H9 (cell line): ENCODE measurements around the gene C20orf204. TPM values are rescaled to one million over a fixed set of nuclear protein-coding genes. Genes with fewer than 3 reads are reported as not detected.

Source experiments
- DNase-seq: peaks from one replicate; pipeline ENCODE4 v3.0.0-alpha.2; 2017
- H2AFZ ChIP-seq: one replicate; pipeline ENCODE4 v1.6.1; 2013; ENCODE audit warnings: mild to moderate bottlenecking, low read length, control low read depth, moderate library complexity
- H2AK5ac ChIP-seq: 2 replicates; pipeline ENCODE4 v1.6.1; 2013; ENCODE audit warnings: low read length, control low read depth, mixed read lengths; ENCODE audit not compliant: insufficient read length
- H2BK120ac ChIP-seq: one replicate; pipeline ENCODE4 v1.6.1; 2013; ENCODE audit warnings: low read depth, mild to moderate bottlenecking, low read length, control low read depth, inconsistent platforms; ENCODE audit not compliant: poor library complexity, severe bottlenecking
- H2BK12ac ChIP-seq: 2 replicates; pipeline ENCODE4 v1.6.1; 2013; ENCODE audit warnings: low read length, control low read depth, mixed read lengths, low read depth; ENCODE audit not compliant: insufficient read length
- H2BK15ac ChIP-seq: 2 replicates; pipeline ENCODE4 v1.6.1; 2013; ENCODE audit warnings: low read depth, low read length, control low read depth
- H2BK20ac ChIP-seq: one replicate; pipeline ENCODE4 v1.6.1; 2013; ENCODE audit warnings: low read depth, mild to moderate bottlenecking, low read length, control low read depth, inconsistent platforms; ENCODE audit not compliant: poor library complexity, severe bottlenecking
- H2BK5ac ChIP-seq: 2 replicates; pipeline ENCODE4 v1.6.1; 2013; ENCODE audit warnings: low read length, control low read depth, mixed read lengths; ENCODE audit not compliant: insufficient read length
- H3K14ac ChIP-seq: 2 replicates; pipeline ENCODE4 v1.6.1; 2013; ENCODE audit warnings: low read length, control low read depth; ENCODE audit not compliant: insufficient read depth
- H3K18ac ChIP-seq: 2 replicates; pipeline ENCODE4 v1.6.1; 2013; ENCODE audit warnings: low read depth, mild to moderate bottlenecking, mixed read lengths, low read length, control low read depth; ENCODE audit not compliant: insufficient read length
- H3K23ac ChIP-seq: 2 replicates; pipeline ENCODE4 v1.6.1; 2013; ENCODE audit warnings: low read length, control low read depth, mixed read lengths, low read depth; ENCODE audit not compliant: insufficient read length
- H3K23me2 ChIP-seq: 2 replicates; pipeline ENCODE4 v1.6.1; 2013; ENCODE audit warnings: low read depth, mild to moderate bottlenecking, mixed read lengths, low read length, control low read depth; ENCODE audit not compliant: insufficient read length, poor library complexity, severe bottlenecking
- H3K27ac ChIP-seq: 2 replicates; pipeline ENCODE4 v1.5.1; 2013; ENCODE audit warnings: low read length, control low read depth, mixed read lengths, low read depth; ENCODE audit not compliant: insufficient read length
- H3K27me3 ChIP-seq: 2 replicates; pipeline ENCODE4 v1.6.1; 2013; ENCODE audit warnings: low read length, control low read depth, inconsistent platforms; ENCODE audit not compliant: insufficient read depth
- H3K4ac ChIP-seq: 2 replicates; pipeline ENCODE4 v1.6.1; 2013; ENCODE audit warnings: low read depth, mild to moderate bottlenecking, control low read depth, inconsistent platforms, low read length, moderate library complexity
- H3K4me1 ChIP-seq: 2 replicates; pipeline ENCODE4 v1.6.1; 2013; ENCODE audit warnings: low read length, control low read depth, inconsistent platforms; ENCODE audit not compliant: insufficient read depth
- H3K4me2 ChIP-seq: 2 replicates; pipeline ENCODE4 v1.6.1; 2013; ENCODE audit warnings: low read length, control low read depth, mixed read lengths; ENCODE audit not compliant: insufficient read length, insufficient read depth
- H3K56ac ChIP-seq: 2 replicates; pipeline ENCODE4 v1.6.1; 2013; ENCODE audit warnings: low read depth, mild to moderate bottlenecking, mixed read lengths, low read length, control low read depth; ENCODE audit not compliant: insufficient read length
- H3K79me1 ChIP-seq: 2 replicates; pipeline ENCODE4 v1.6.1; 2013; ENCODE audit warnings: low read depth, mild to moderate bottlenecking, moderate library complexity, low read length, control low read depth, inconsistent platforms; ENCODE audit not compliant: insufficient read depth, poor library complexity, severe bottlenecking
- H3K79me2 ChIP-seq: 2 replicates; pipeline ENCODE4 v1.6.1; 2013; ENCODE audit warnings: low read length, control low read depth, inconsistent platforms; ENCODE audit not compliant: insufficient read depth
- H3K9ac ChIP-seq: 2 replicates; pipeline ENCODE4 v1.6.1; 2013; ENCODE audit warnings: low read length, control low read depth, mixed read lengths; ENCODE audit not compliant: insufficient read length; ENCODE audit errors: extremely low read depth
- H3K9me3 ChIP-seq: one replicate; pipeline ENCODE4 v1.6.1; 2013; ENCODE audit warnings: low read depth, low read length, inconsistent platforms; ENCODE audit not compliant: control insufficient read depth
- H3T11ph ChIP-seq: one replicate; pipeline ENCODE4 v1.6.1; 2013; ENCODE audit warnings: mild to moderate bottlenecking, low read length, control low read depth, inconsistent platforms
- H4K20me1 ChIP-seq: one replicate; pipeline ENCODE4 v1.6.1; 2013; ENCODE audit not compliant: control insufficient read depth, insufficient read length, insufficient read depth
- H4K5ac ChIP-seq: 2 replicates; pipeline ENCODE4 v1.6.1; 2013; ENCODE audit warnings: low read depth, mild to moderate bottlenecking, mixed read lengths, low read length, control low read depth; ENCODE audit not compliant: insufficient read length
- H4K8ac ChIP-seq: replicated peaks from 2 replicates; pipeline ENCODE4 v1.6.1; 2013; ENCODE audit warnings: low read length, control low read depth, mixed read lengths, low read depth; ENCODE audit not compliant: insufficient read length
- H4K91ac ChIP-seq: 2 replicates; pipeline ENCODE4 v1.6.1; 2013; ENCODE audit warnings: low read depth, mild to moderate bottlenecking, moderate library complexity, mixed read lengths, low read length, control low read depth; ENCODE audit not compliant: insufficient read length
- H3K27ac Mint-ChIP-seq, 3 experiments: 2 replicates in 2 of 3; 3 replicates in 1 of 3; pipeline ENCODE4 v1.8.0; 2020 to 2021; ENCODE audit warnings: mixed read lengths in 3 of 3, mild to moderate bottlenecking in 1 of 3, moderate library complexity in 1 of 3
- H3K27me3 Mint-ChIP-seq: 2 replicates; pipeline ENCODE4 v1.8.0; 2021; ENCODE audit warnings: low read depth, mild to moderate bottlenecking, moderate library complexity, mixed read lengths
- H3K36me3 Mint-ChIP-seq, 3 experiments: 2 replicates in 2 of 3; 3 replicates in 1 of 3; pipeline ENCODE4 v1.8.0; 2020 to 2021; ENCODE audit warnings: low read depth in 3 of 3, mixed read lengths in 3 of 3; ENCODE audit not compliant: insufficient read depth in 1 of 3
- H3K4me1 Mint-ChIP-seq, 2 experiments: 2 replicates each; pipeline ENCODE4 v1.8.0; 2020; ENCODE audit warnings: mixed read lengths in 2 of 2
- H3K4me3 Mint-ChIP-seq, 2 experiments: 2 replicates in 1 of 2; 3 replicates in 1 of 2; pipeline ENCODE4 v1.8.0; 2020 to 2021; ENCODE audit warnings: mild to moderate bottlenecking in 2 of 2, mixed read lengths in 2 of 2, moderate library complexity in 1 of 2
- H3K9me3 Mint-ChIP-seq, 2 experiments: 2 replicates in 1 of 2; 3 replicates in 1 of 2; pipeline ENCODE4 v1.8.0; 2020; ENCODE audit warnings: mild to moderate bottlenecking in 2 of 2, mixed read lengths in 2 of 2, moderate library complexity in 1 of 2
- CTCF ChIP-seq: fragments of 200-600 bp; sonication (generic); conservative IDR thresholded peaks from 3 replicates; pipeline ENCODE4 v1.8.0; 2021; ENCODE audit warnings: antibody characterized with exemption, mild to moderate bottlenecking
- WGBS: extraction: QIAGEN DNeasy Blood & Tissue Kit; methylation state at CpG from one replicate; pipeline ENCODE4 v1.1.7; 2013; ENCODE audit warnings: missing lambda C conversion rate, low lambda C conversion rate, mixed read lengths; ENCODE audit not compliant: insufficient read length; ENCODE audit errors: extremely low coverage; 5-methylcytosine and 5-hydroxymethylcytosine counted together
- total RNA-seq: library from RNA; stranded (reverse); gene quantifications from 2 replicates; pipeline ENCODE4 v1.2.1, GENCODE V29; 2021

C20orf204 gene
- total RNA-seq, 1 experiment from 2014 or later = 2.2 TPM

DNA sequence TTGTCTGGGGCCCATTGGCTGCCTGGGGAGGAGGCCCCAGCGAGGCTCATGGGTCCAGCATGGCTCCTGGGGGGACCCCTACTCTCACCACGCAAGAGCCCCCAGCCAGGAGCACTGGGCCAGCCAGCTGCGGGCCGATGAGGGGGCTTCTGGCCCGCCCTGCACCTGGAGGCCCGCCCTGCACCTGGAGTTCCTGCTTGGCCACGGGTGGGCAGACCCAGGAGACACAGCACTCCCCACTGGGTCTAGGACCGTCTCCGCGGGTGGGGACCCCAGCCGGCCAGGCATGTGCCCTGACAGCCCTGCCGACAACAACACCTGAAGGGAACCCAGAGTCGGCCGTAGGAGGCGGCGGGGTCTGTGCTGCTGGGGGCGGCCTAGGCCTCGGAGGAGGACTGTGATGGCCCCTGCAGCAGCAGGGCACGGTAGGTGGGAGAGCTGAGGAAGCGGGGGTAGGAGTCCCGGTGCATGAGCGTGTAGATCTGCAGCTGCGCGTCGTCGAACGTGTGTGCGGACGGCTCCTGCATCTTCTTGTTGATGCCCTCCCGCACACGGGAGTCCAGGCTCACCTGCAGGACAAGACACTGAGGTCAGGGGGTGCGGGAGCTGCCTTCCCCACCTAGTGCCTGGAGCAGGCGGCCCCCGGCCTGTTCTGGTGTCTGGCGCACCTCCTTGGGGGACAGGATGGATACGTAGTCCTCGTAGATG is 37.6 kb downstream of the C20orf204 start:
- Mint-ChIP-seq H3K27me3 (peaks cover 1% of the 10 kb centered on the region; the same call in 1 of the 2 replicates), H3K4me1 (peaks cover 4 to 11% of the 10 kb centered on the region in 2 experiments), H3K9me3 (no peaks in the 10 kb centered on the region), H3K4me3 (no peak overlapping the region), H3K36me3 (no peaks in the 10 kb centered on the region; a peak in 2 of 7 replicates), H3K27ac (no peak overlapping the region)
- H3K79me1 ChIP-seq = no peaks in the 10 kb centered on the region
- no peak overlapping the region for H3K4ac ChIP-seq
- H3K23ac ChIP-seq = no peak overlapping the region
- no peak overlapping the region for H2BK15ac ChIP-seq
- no peak overlapping the region for H3K27ac ChIP-seq
- no peak overlapping the region for H2BK12ac ChIP-seq
- TF ChIP-seq CTCF = no peak
- H2AFZ ChIP-seq = no peak overlapping the region
- DNase-seq = no peak
- H3K9ac ChIP-seq = no peak overlapping the region
- H3K56ac ChIP-seq = no peak overlapping the region
- no peak overlapping the region for H3K18ac ChIP-seq
- no CpG with 5 or more reads among the region's 37 CpGs for WGBS
- no peak overlapping the region for H2BK120ac ChIP-seq
- H2BK20ac ChIP-seq = no peak overlapping the region
- no peak overlapping the region for H3K4me2 ChIP-seq
- H3K27me3 ChIP-seq = no peaks in the 10 kb centered on the region
- H3T11ph ChIP-seq = no peak overlapping the region
- H2AK5ac ChIP-seq = no peak overlapping the region
- no peak overlapping the region for H4K91ac ChIP-seq
- no peaks in the 10 kb centered on the region; the same call in 1 of the 2 replicates for H3K4me1 ChIP-seq
- H4K5ac ChIP-seq = no peak overlapping the region
- no peak overlapping the region for H2BK5ac ChIP-seq
- no peak overlapping the region for H4K8ac ChIP-seq
- no peaks in the 10 kb centered on the region for H3K79me2 ChIP-seq
- H3K9me3 ChIP-seq = no peaks in the 10 kb centered on the region
- no peak overlapping the region; the same call in 1 of the 2 replicates for H3K14ac ChIP-seq
- no peaks in the 10 kb centered on the region for H3K23me2 ChIP-seq
- H4K20me1 ChIP-seq = no peaks in the 10 kb centered on the region
